ENCODE measurements around the gene JAGN1. TPM values are rescaled to one million over a fixed set of nuclear protein-coding genes. Genes with fewer than 3 reads are reported as not detected.

Gene JAGN1
- total and polyA plus RNA-seq, 2 of the 8 experiments (the other 6 are each of a cell fraction or from before 2014, with no cell fraction given): 26.9 to 51.6 TPM

DNA sequence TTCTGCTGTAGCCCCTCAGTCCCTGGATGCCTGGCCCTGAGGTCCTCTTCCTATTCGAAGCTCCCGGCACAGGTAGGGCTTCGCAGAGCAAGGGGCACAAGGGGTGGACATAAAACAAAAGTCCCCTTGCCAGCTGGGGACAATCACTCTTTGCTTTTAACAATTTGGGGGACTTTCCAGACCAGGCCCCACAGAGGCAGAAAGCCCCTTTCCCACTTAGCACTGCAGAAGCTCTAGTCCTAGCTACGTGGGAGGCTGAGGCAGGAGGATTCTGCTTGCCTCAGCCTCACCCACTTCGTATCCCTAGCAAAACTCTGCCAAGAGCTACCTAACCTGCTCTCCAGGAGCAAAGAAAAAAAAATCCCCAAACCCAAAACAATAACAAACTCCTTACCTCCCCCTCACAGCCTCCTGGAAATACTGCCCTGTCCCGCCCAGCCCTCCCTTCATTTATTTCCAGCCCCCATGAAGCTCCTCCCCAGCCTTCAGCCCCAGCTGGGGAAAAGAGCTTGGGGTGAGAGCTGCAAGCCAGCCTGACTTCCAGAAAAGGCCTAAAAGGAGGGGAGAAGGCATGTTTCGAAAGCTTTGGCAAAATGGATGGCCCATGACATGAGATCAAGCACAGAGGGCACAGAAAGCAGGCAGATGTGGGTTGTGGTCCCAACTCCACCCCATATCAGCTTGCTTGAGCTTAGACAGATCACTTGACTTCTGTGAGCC is 10.4 kb upstream of the JAGN1 start, which contains the start of gene CIDEC:
TSS of gene CIDEC (minus strand) at position 424 of the 720 bp plus-strand sequence. CDS start 1,767 bp downstream, outside the sequence.
- Histone ChIP-seq H2BK20ac (ENCODE audit: low read length) (no peak within 1 kb of the TSS), H3K4me2 (ENCODE audit: insufficient read depth in 1 of 2, low read depth in 2 of 2, low read length in 2 of 2) (no peak within 1 kb of the TSS), H3K79me2 (ENCODE audit: control insufficient read depth in 1 of 2, insufficient read depth in 2 of 2, low read length in 2 of 2) (no peaks in the 10 kb centered on the region), H3K23me2 (ENCODE audit: low read depth, low read length) (no peaks in the 10 kb centered on the region), H2AFZ (ENCODE audit: low read length) (no peak within 1 kb of the TSS), H3K18ac (ENCODE audit: extremely low read depth, low read length) (no peak within 1 kb of the TSS), H3K79me1 (ENCODE audit: low read depth, low read length) (no peaks in the 10 kb centered on the region), H3K4me3 (ENCODE audit: extremely low read depth in 1 of 4, insufficient read depth in 2 of 4, low read depth in 3 of 4, low read length in 4 of 4) (no peak within 1 kb of the TSS), H3K27me3 (replicated peaks in 1 of 4; ENCODE audit: control insufficient read depth in 3 of 4, extremely low read depth in 1 of 4, insufficient read depth in 3 of 4, low read length in 3 of 4) (no peaks in the 10 kb centered on the region), H2BK5ac (ENCODE audit: low read depth, low read length) (no peak within 1 kb of the TSS), H4K91ac (replicated peaks; ENCODE audit: insufficient read length, low read length) (peak within 1 kb of the TSS; percentile 65), H2BK12ac (ENCODE audit: low read depth, low read length) (no peak within 1 kb of the TSS), H4K20me1 (replicated peaks in 1 of 2; ENCODE audit: control insufficient read depth in 1 of 2, insufficient read depth in 2 of 2, low read length in 2 of 2) (no peaks in the 10 kb centered on the region), H2AK5ac (ENCODE audit: low read depth, low read length) (no peak within 1 kb of the TSS), H3K9me3 (ENCODE audit: insufficient read depth in 2 of 2, low read depth in 1 of 2, low read length in 1 of 2) (no peaks in the 10 kb centered on the region), H3K4ac (replicated peaks; ENCODE audit: insufficient read length, low read depth, low read length) (no peak within 1 kb of the TSS), H3K27ac (ENCODE audit: low read depth, low read length) (no peak within 1 kb of the TSS), H2BK15ac (ENCODE audit: low read length) (no peak within 1 kb of the TSS), H3K36me3 (ENCODE audit: control insufficient read depth in 2 of 4, insufficient read depth in 4 of 4, low read length in 3 of 4) (no peaks in the 10 kb centered on the region), H3K23ac (ENCODE audit: insufficient read length) (no peak within 1 kb of the TSS), H4K5ac (ENCODE audit: insufficient read length, low read depth, low read length) (no peak within 1 kb of the TSS), H3K9ac (replicated peaks in 1 of 4; ENCODE audit: extremely low read depth in 1 of 4, low read depth in 3 of 4, low read length in 3 of 4) (no peak within 1 kb of the TSS), H3K4me1 (replicated peaks in 1 of 4; ENCODE audit: control insufficient read depth in 3 of 4, insufficient read depth in 4 of 4, low read length in 3 of 4) (no peaks in the 10 kb centered on the region; a peak in 1 of 7 replicates), H4K8ac (ENCODE audit: extremely low read depth, insufficient read depth, low read length) (no peak within 1 kb of the TSS), H3K14ac (ENCODE audit: insufficient read length) (no peak within 1 kb of the TSS), H2BK120ac (replicated peaks; ENCODE audit: low read depth, low read length) (no peak within 1 kb of the TSS), H3K56ac (replicated peaks; ENCODE audit: insufficient read length, low read depth, low read length) (no peak within 1 kb of the TSS)
- FAIRE-seq (no peak), DNase-seq (ENCODE audit: low read depth in 1 of 2, low spot score in 2 of 2) (no peak)
- 93% methylated on average over 5 of the region's 7 CpGs; no CpG with 5 or more reads in 1 of the 2 experiments for WGBS, 2 experiments (ENCODE audit: extremely low coverage in 1 of 2, insufficient coverage in 1 of 2, insufficient read length in 1 of 2, insufficient replicate concordance in 2 of 2, low coverage in 1 of 2, low lambda C conversion rate in 2 of 2, missing lambda C conversion rate in 1 of 2)
- no peak for TF ChIP-seq BCL11A (IDR thresholded peaks at IDR 0.05; ENCODE audit: low read depth in 2 of 2, low read length in 2 of 2)
- no peak for TF ChIP-seq HDAC2 (IDR thresholded peaks at IDR 0.05; ENCODE audit: borderline replicate concordance in 1 of 2, low read depth in 2 of 2, low read length in 2 of 2)
- TF ChIP-seq CTCF (IDR thresholded peaks at IDR 0.05; ENCODE audit: control extremely low read depth in 1 of 3, insufficient read depth in 1 of 3, low read depth in 1 of 3, low read length in 3 of 3): no peak
- no peak for TF ChIP-seq TAF1 (IDR thresholded peaks at IDR 0.05; ENCODE audit: low read depth, low read length)
- no peak for TF ChIP-seq SIRT6 (IDR thresholded peaks at IDR 0.05; ENCODE audit: low read length)
- no peak for TF ChIP-seq CEBPB (IDR thresholded peaks at IDR 0.05; ENCODE audit: low read depth, low read length)
- TF ChIP-seq SP4 (IDR thresholded peaks at IDR 0.05; ENCODE audit: low read length): no peak
- CTCF ChIA-PET (ENCODE audit: partially characterized antibody): interaction anchor here (0.9 to 1.7 kb wide), 3 partner anchors 11 to 52 kb away, joined by 3 to 5 read pairs (median 4); partner anchors contain the start of gene JAGN1
- POLR2A ChIA-PET (ENCODE audit: partially characterized antibody): interaction anchor here (1.0 to 1.5 kb wide), 3 partner anchors 14 to 37 kb away, joined by 3 to 5 read pairs (median 3); no protein-coding TSS in a partner anchor
